A673 (cell line): ENCODE results near the gene ARHGAP5. TPM values are rescaled to one million over a fixed set of nuclear protein-coding genes. Genes with fewer than 3 reads are reported as not detected.

Source experiments
- BruUV-seq: library from RNA; stranded (reverse); fragments of 400-500 nt; replicated peaks from 2 replicates; lab custom pipeline; 2021; lab: Mats Ljungman, UMichigan
- CTCF ChIA-PET: fragments of 300-600 bp; sonication (Branson Sonifier 250); formaldehyde crosslinking; loops from one replicate; lab custom pipeline; 2022; ENCODE audit warnings: antibody characterized with exemption; lab: Charles Lee
- POLR2A ChIA-PET: fragments of 300-600 bp; sonication (Branson Sonifier 250); formaldehyde crosslinking; loops from one replicate; lab custom pipeline; 2022; ENCODE audit warnings: antibody characterized with exemption; ENCODE audit not compliant: low non-redundant PET; lab: Charles Lee
- DNase-seq: peaks from one replicate; pipeline ENCODE4 v3.0.0-alpha.2; 2015; ENCODE audit warnings: low spot score
- H3K27ac ChIP-seq: fragments of 200-600 bp; sonication (generic); 2 replicates; pipeline ENCODE4 v1.5.1; 2016; ENCODE audit warnings: mixed run types, low read depth, mild to moderate bottlenecking, mixed read lengths, antibody characterized with exemption, low read length; ENCODE audit not compliant: poor library complexity, severe bottlenecking
- H3K27me3 ChIP-seq: fragments of 200-600 bp; sonication (generic); replicated peaks from 2 replicates; pipeline ENCODE4 v1.6.1; 2017; ENCODE audit warnings: mixed run types, low read depth, mild to moderate bottlenecking, mixed read lengths, antibody characterized with exemption, low read length; ENCODE audit not compliant: insufficient read depth, poor library complexity
- H3K36me3 ChIP-seq: fragments of 200-600 bp; sonication (generic); 2 replicates; pipeline ENCODE4 v1.6.1; 2016; ENCODE audit warnings: mixed run types, mild to moderate bottlenecking, mixed read lengths, antibody characterized with exemption, low read length; ENCODE audit not compliant: insufficient read depth, poor library complexity, severe bottlenecking
- H3K4me1 ChIP-seq: fragments of 200-600 bp; sonication (generic); 2 replicates; pipeline ENCODE4 v1.6.1; 2017; ENCODE audit warnings: mixed run types, mild to moderate bottlenecking, mixed read lengths, antibody characterized with exemption, low read length; ENCODE audit not compliant: insufficient read depth, poor library complexity, severe bottlenecking
- H3K4me3 ChIP-seq: fragments of 200-600 bp; sonication (generic); 2 replicates; pipeline ENCODE4 v1.5.1; 2016; ENCODE audit warnings: low read depth, mixed run types, mild to moderate bottlenecking, mixed read lengths, low read length; ENCODE audit not compliant: poor library complexity, severe bottlenecking
- H3K9me3 ChIP-seq: fragments of 200-600 bp; sonication (generic); 2 replicates; pipeline ENCODE4 v1.6.1; 2016; ENCODE audit warnings: mixed run types, low read depth, mild to moderate bottlenecking, mixed read lengths, antibody characterized with exemption, low read length; ENCODE audit not compliant: poor library complexity, severe bottlenecking
- CTCF ChIP-seq: fragments of 300-800, 200-600 bp; sonication (generic); conservative IDR thresholded peaks from 2 replicates; pipeline ENCODE4 v1.5.1; 2017; ENCODE audit warnings: low read depth, mild to moderate bottlenecking, antibody characterized with exemption, low read length, moderate library complexity, mixed read lengths
- EZH2 ChIP-seq: fragments of 200-600 bp; sonication (generic); IDR thresholded peaks from 2 replicates; pipeline ENCODE4 v1.6.1; 2017; ENCODE audit warnings: borderline replicate concordance, low read depth, mild to moderate bottlenecking, mixed read lengths, antibody characterized with exemption, low read length; ENCODE audit not compliant: poor library complexity, severe bottlenecking
- intact Hi-C: fragments of 100-400 bp; cut with micrococcal nuclease; formaldehyde crosslinking; loops from one replicate; pipeline ENCODE4 v1.10.0; 2022; ENCODE audit not compliant: unreplicated experiment
- total RNA-seq: library from RNA; stranded (reverse); gene quantifications from 2 replicates; pipeline ENCODE4 v1.2.3, GENCODE V29; 2021

The ARHGAP5 gene
- total RNA-seq, 1 experiment from 2014 or later: 51.3 TPM

- intact Hi-C loops: no loop called here
- TF ChIP-seq CTCF (no peak), EZH2 (no peak)
- H3K4me1 ChIP-seq: no peaks in the 10 kb centered on the region
- POLR2A ChIA-PET: no interaction called here
- no peak overlapping the region for H3K27ac ChIP-seq
- H3K36me3 ChIP-seq: no peaks in the 10 kb centered on the region
- CTCF ChIA-PET: no interaction called here
- H3K4me3 ChIP-seq: no peak overlapping the region
- DNase-seq: no peak
- no peaks in the 10 kb centered on the region for H3K9me3 ChIP-seq
- BruUV-seq: no TSS peak
- peaks cover 4% of the 10 kb centered on the region for H3K27me3 ChIP-seq
These were observed 128.9 kb downstream of the ARHGAP5 start for GRCh38 chr14:32205984-32206383.

- intact Hi-C loops: no loop called here
- Histone ChIP-seq H3K9me3 (no peaks in the 10 kb centered on the region), H3K4me3 (no peak overlapping the region), H3K27ac (no peak overlapping the region), H3K36me3 (no peaks in the 10 kb centered on the region), H3K4me1 (no peaks in the 10 kb centered on the region), H3K27me3 (peaks cover 4% of the 10 kb centered on the region)
- BruUV-seq: no TSS peak
- no peak for DNase-seq
- POLR2A ChIA-PET: no interaction called here
- TF ChIP-seq CTCF: no peak
- TF ChIP-seq EZH2: no peak
- CTCF ChIA-PET: no interaction called here
These were observed 129.4 kb downstream of the ARHGAP5 start for GRCh38 chr14:32206552-32206951.

GRCh38 chr14:32208490-32208889, 131.4 kb downstream of the ARHGAP5 start:
- H3K4me3 ChIP-seq: no peak overlapping the region
- DNase-seq: no peak
- intact Hi-C loops: no loop called here
- CTCF ChIA-PET: no interaction called here
- BruUV-seq: no TSS peak
- H3K27me3 ChIP-seq: peaks cover 4% of the 10 kb centered on the region
- no peaks in the 10 kb centered on the region for H3K9me3 ChIP-seq
- H3K36me3 ChIP-seq: no peaks in the 10 kb centered on the region
- H3K27ac ChIP-seq: no peak overlapping the region
- H3K4me1 ChIP-seq: no peaks in the 10 kb centered on the region
- no peak for TF ChIP-seq CTCF
- no peak for TF ChIP-seq EZH2
- POLR2A ChIA-PET: no interaction called here

Other genes starting within 250 kb of the ARHGAP5 start
- gene RNU6-7, start 124.7 kb downstream of the ARHGAP5 start, total RNA-seq: not detected in 2 replicates
- not detected in 2 replicates for gene RNU6-8, start 126.0 kb downstream of the ARHGAP5 start, total RNA-seq